Measurements from ENCODE around the gene TTC34. TPM values are rescaled to one million over a fixed set of nuclear protein-coding genes. Genes with fewer than 3 reads are reported as not detected.

TTC34 gene
- total RNA-seq, 1 experiment from 2014 or later: 0.92 TPM

DNA sequence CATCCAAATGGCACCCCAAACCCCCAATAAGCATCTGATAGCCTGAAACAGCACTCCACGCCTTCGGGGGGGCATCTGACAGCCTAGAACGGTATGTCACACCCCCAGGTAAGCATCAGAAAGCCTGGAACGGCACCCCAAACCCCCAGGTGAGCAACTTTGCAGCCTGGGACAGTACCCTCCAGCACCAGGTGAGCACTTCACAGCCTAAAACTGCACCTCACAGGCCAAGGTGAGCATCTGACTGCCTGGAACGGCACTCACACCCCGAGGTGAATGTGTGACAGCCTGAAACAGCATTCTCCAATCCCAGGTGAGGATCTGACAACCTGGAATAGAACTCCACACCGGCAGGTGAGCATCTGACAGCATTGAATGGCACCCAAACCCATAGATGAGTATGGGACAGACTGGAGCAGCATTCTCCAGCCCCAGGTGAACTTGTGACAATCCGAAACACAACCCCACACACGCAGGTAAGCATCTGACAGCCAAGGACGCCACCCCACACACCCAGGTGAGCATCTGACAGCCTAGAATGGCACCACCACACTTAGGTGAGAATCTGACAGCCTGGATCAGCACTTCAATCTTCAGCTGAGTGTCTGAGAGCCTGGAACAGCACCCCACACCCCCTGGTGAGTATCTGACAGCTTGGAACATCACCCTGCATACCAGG lies 150.4 kb downstream of the TTC34 start:
- Histone ChIP-seq H3K18ac (ENCODE audit: insufficient read length, low read depth, low read length) (no peak overlapping the region), H2BK12ac (ENCODE audit: insufficient read length, low read depth, low read length) (no peak overlapping the region), H3K27ac (ENCODE audit: insufficient read length, low read depth, low read length) (no peak overlapping the region), H3T11ph (ENCODE audit: low read length) (no peak overlapping the region), H3K4ac (ENCODE audit: low read depth, low read length) (no peak overlapping the region), H2BK20ac (ENCODE audit: low read depth, low read length, poor library complexity, severe bottlenecking) (no peak overlapping the region), H4K20me1 (ENCODE audit: control insufficient read depth, insufficient read depth, insufficient read length) (no peaks in the 10 kb centered on the region), H4K8ac (replicated peaks; ENCODE audit: insufficient read length, low read depth, low read length) (no peak overlapping the region), H4K5ac (ENCODE audit: insufficient read length, low read depth, low read length) (no peak overlapping the region), H2BK15ac (ENCODE audit: low read depth, low read length) (no peak overlapping the region), H4K91ac (ENCODE audit: insufficient read length, low read depth, low read length) (no peak overlapping the region), H3K4me2 (ENCODE audit: insufficient read depth, insufficient read length, low read length) (no peak overlapping the region), H3K23ac (ENCODE audit: insufficient read length, low read depth, low read length) (no peak overlapping the region), H3K27me3 (ENCODE audit: insufficient read depth, low read length) (no peaks in the 10 kb centered on the region), H3K9me3 (ENCODE audit: control insufficient read depth, low read depth, low read length) (peaks cover 82% of the 10 kb centered on the region), H2BK120ac (ENCODE audit: low read depth, low read length, poor library complexity, severe bottlenecking) (no peak overlapping the region), H3K56ac (ENCODE audit: insufficient read length, low read depth, low read length) (no peak overlapping the region), H3K23me2 (ENCODE audit: insufficient read length, low read depth, low read length, poor library complexity, severe bottlenecking) (no peaks in the 10 kb centered on the region), H3K79me2 (ENCODE audit: insufficient read depth, low read length) (no peaks in the 10 kb centered on the region), H3K14ac (ENCODE audit: insufficient read depth, low read length) (no peak overlapping the region), H3K4me1 (ENCODE audit: insufficient read depth, low read length) (no peaks in the 10 kb centered on the region), H2AFZ (ENCODE audit: low read length) (no peak overlapping the region), H2BK5ac (ENCODE audit: insufficient read length, low read length) (no peak overlapping the region), H3K9ac (ENCODE audit: extremely low read depth, insufficient read length, low read length) (no peak overlapping the region), H2AK5ac (ENCODE audit: insufficient read length, low read length) (no peak overlapping the region), H3K79me1 (ENCODE audit: insufficient read depth, low read depth, low read length, poor library complexity, severe bottlenecking) (no peaks in the 10 kb centered on the region)
- no CpG with 5 or more reads among the region's 10 CpGs for WGBS (ENCODE audit: extremely low coverage, insufficient read length, low lambda C conversion rate)
- Mint-ChIP-seq H3K4me3 (no peak overlapping the region), H3K27me3 (ENCODE audit: low read depth) (peaks cover 24% of the 10 kb centered on the region), H3K27ac (no peak overlapping the region), H3K9me3 (peaks cover 78 to 87% of the 10 kb centered on the region in 2 experiments), H3K36me3 (ENCODE audit: insufficient read depth in 1 of 3, low read depth in 3 of 3) (peaks cover 37 to 45% (median 39%) of the 10 kb centered on the region in 3 experiments), H3K4me1 (no peaks in the 10 kb centered on the region)
- DNase-seq: no peak
- TF ChIP-seq, protein P1, sequence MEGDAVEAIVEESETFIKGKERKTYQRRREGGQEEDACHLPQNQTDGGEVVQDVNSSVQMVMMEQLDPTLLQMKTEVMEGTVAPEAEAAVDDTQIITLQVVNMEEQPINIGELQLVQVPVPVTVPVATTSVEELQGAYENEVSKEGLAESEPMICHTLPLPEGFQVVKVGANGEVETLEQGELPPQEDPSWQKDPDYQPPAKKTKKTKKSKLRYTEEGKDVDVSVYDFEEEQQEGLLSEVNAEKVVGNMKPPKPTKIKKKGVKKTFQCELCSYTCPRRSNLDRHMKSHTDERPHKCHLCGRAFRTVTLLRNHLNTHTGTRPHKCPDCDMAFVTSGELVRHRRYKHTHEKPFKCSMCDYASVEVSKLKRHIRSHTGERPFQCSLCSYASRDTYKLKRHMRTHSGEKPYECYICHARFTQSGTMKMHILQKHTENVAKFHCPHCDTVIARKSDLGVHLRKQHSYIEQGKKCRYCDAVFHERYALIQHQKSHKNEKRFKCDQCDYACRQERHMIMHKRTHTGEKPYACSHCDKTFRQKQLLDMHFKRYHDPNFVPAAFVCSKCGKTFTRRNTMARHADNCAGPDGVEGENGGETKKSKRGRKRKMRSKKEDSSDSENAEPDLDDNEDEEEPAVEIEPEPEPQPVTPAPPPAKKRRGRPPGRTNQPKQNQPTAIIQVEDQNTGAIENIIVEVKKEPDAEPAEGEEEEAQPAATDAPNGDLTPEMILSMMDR (conservative IDR thresholded peaks at IDR 0.05): no peak

Data from H9 (cell line).